CD4-positive, CD25-positive, alpha-beta regulatory T cell (primary cell): ENCODE results near the gene SPSB2. TPM values are rescaled to one million over a fixed set of nuclear protein-coding genes. Genes with fewer than 3 reads are reported as not detected.

Source experiments
- ATAC-seq, 2 donors: fragments of 150-1000 bp; cut with Tn5 transposase; one replicate each; pipeline ENCODE4 v1.10.0; 2021; ENCODE audit warnings: low read depth in 2 of 2, moderate number of reproducible peaks in 2 of 2, moderate library complexity in 1 of 2
- DNase-seq, 3 donors: peaks; one replicate each; pipeline versions ENCODE4 v3.0.0 to v3.0.0-alpha.2; 2012 to 2022; ENCODE audit warnings: mixed read lengths in 1 of 3
- H3K27ac ChIP-seq: one replicate; pipeline ENCODE4 v1.7.0; 2013; ENCODE audit warnings: mild to moderate bottlenecking, low read length; ENCODE audit not compliant: insufficient read depth, poor library complexity, severe bottlenecking
- H3K27me3 ChIP-seq: one replicate; pipeline ENCODE4 v1.7.0; 2013; ENCODE audit warnings: low read length; ENCODE audit not compliant: control insufficient read depth, insufficient read depth
- H3K36me3 ChIP-seq: one replicate; pipeline ENCODE4 v1.7.0; 2013; ENCODE audit warnings: mild to moderate bottlenecking, low read length, moderate library complexity; ENCODE audit not compliant: control insufficient read depth, insufficient read depth
- H3K4me1 ChIP-seq: 2 replicates; pipeline ENCODE4 v1.7.0; 2013; ENCODE audit warnings: mild to moderate bottlenecking, low read length; ENCODE audit not compliant: insufficient read depth, control insufficient read depth, poor library complexity, severe bottlenecking
- H3K4me3 ChIP-seq: one replicate; pipeline ENCODE4 v1.7.0; 2013; ENCODE audit warnings: low read depth, mild to moderate bottlenecking, low read length, moderate library complexity
- H3K9me3 ChIP-seq, 2 experiments: 1 replicate in 1 of 2; 2 replicates in 1 of 2; pipeline ENCODE4 v1.7.0; 2013; ENCODE audit warnings: low read length in 2 of 2, mild to moderate bottlenecking in 1 of 2, moderate library complexity in 1 of 2; ENCODE audit not compliant: control insufficient read depth in 2 of 2
- H3K27ac Mint-ChIP-seq, 3 donors: one replicate each; pipeline ENCODE4 v1.8.0; 2020 to 2022; ENCODE audit warnings: mild to moderate bottlenecking in 3 of 3, mixed read lengths in 3 of 3, moderate library complexity in 2 of 3
- H3K27me3 Mint-ChIP-seq: one replicate; pipeline ENCODE4 v1.8.0; 2022; ENCODE audit warnings: mild to moderate bottlenecking, mixed read lengths
- H3K36me3 Mint-ChIP-seq: one replicate; pipeline ENCODE4 v1.8.0; 2020; ENCODE audit warnings: mixed read lengths
- H3K4me1 Mint-ChIP-seq, 4 donors: one replicate each; pipeline ENCODE4 v1.8.0; 2020 to 2022; ENCODE audit warnings: mixed read lengths in 4 of 4, mild to moderate bottlenecking in 1 of 4
- H3K4me3 Mint-ChIP-seq, 4 donors: one replicate each; pipeline ENCODE4 v1.8.0; 2020 to 2022; ENCODE audit warnings: mild to moderate bottlenecking in 4 of 4, mixed read lengths in 4 of 4, moderate library complexity in 3 of 4
- H3K9me3 Mint-ChIP-seq, 7 donors: one replicate each; pipeline ENCODE4 v1.8.0; 2020 to 2022; ENCODE audit warnings: mixed read lengths in 7 of 7, mild to moderate bottlenecking in 3 of 7, moderate library complexity in 2 of 7
- polyA plus RNA-seq, 4 donors: library from polyadenylated mRNA; unstranded; fragments of 300-500 nt; fragmentation: Illumina TruSeq; gene quantifications; one replicate each; pipeline ENCODE4 v1.2.3, GENCODE V29; 2021
- total RNA-seq: library from RNA; stranded (reverse); gene quantifications from one replicate; pipeline ENCODE4 v1.2.3, GENCODE V29; 2022

SPSB2 gene
- total and polyA plus RNA-seq, 5 donors from 2014 or later = 8.0 to 19.2 (median 12.4) TPM

GRCh38 chr12:6821591-6822425 lies 51.3 kb downstream of the SPSB2 start, which contains the start of gene GPR162:
GPR162 (plus strand) TSS chr12:6821821; CDS start chr12:6823899, 2,078 bp downstream.
- Mint-ChIP-seq H3K9me3 (peaks cover 0 to 3% (median 0%) of the 10 kb centered on the region in 7 donors), H3K36me3 (peaks cover 10% of the 10 kb centered on the region), H3K4me3 (peak within 1 kb of the TSS; percentile 20 to 81 (median 40)), H3K4me1 (peaks cover 4 to 37% (median 15%) of the 10 kb centered on the region in 4 donors), H3K27ac (peak within 1 kb of the TSS in 2 of 3 donors; percentile 5 to 68), H3K27me3 (peaks cover 40% of the 10 kb centered on the region)
- Histone ChIP-seq H3K27ac (no peak within 1 kb of the TSS), H3K27me3 (peaks cover 8% of the 10 kb centered on the region), H3K4me1 (peaks cover 11% of the 10 kb centered on the region), H3K4me3 (no peak within 1 kb of the TSS), H3K9me3 (no peaks in the 10 kb centered on the region), H3K36me3 (peaks cover 26% of the 10 kb centered on the region)
- ATAC-seq (no peak), DNase-seq (no peak)

Other genes starting within 250 kb of the SPSB2 start
- 7.0 TPM for gene LPAR5, start 237.3 kb downstream of the SPSB2 start, total RNA-seq
- gene LPAR5, start 237.3 kb downstream of the SPSB2 start, polyA plus RNA-seq = 10 to 100 TPM in 1 of 4 donors, 1 to 10 TPM in 3; 6.6 to 17.3 (median 8.6) TPM
- gene ACRBP, start 225.9 kb downstream of the SPSB2 start, total RNA-seq = 13.7 TPM
- under 1 TPM in 1 of 4 donors, not detected in 3; 0.41 TPM for gene ACRBP, start 225.9 kb downstream of the SPSB2 start, polyA plus RNA-seq
- 34.6 TPM for gene ING4, start 210.2 kb downstream of the SPSB2 start, total RNA-seq
- gene ING4, start 210.2 kb downstream of the SPSB2 start, polyA plus RNA-seq = 10 to 100 TPM; 70.5 to 90.6 (median 82.4) TPM
- 68.3 TPM for gene ZNF384, start 183.9 kb downstream of the SPSB2 start, total RNA-seq
- 10 to 100 TPM; 13.4 to 25.3 (median 19.6) TPM for gene ZNF384, start 183.9 kb downstream of the SPSB2 start, polyA plus RNA-seq
- gene PIANP, start 172.5 kb downstream of the SPSB2 start, total RNA-seq = not detected
- under 1 TPM in 1 of 4 donors, not detected in 3; 0.13 TPM for gene PIANP, start 172.5 kb downstream of the SPSB2 start, polyA plus RNA-seq
- gene COPS7A, start 149.3 kb downstream of the SPSB2 start, total RNA-seq = 20.7 TPM
- gene COPS7A, start 149.3 kb downstream of the SPSB2 start, polyA plus RNA-seq = 10 to 100 TPM; 37.8 to 48.4 (median 42.6) TPM
- 101 TPM for gene MLF2, start 120.2 kb downstream of the SPSB2 start, total RNA-seq
- 100 to 1,000 TPM; 104 to 124 (median 114) TPM for gene MLF2, start 120.2 kb downstream of the SPSB2 start, polyA plus RNA-seq
- 15.0 TPM for gene PTMS, start 106.9 kb downstream of the SPSB2 start, total RNA-seq
- 1 to 10 TPM; 1.3 to 3.9 (median 2.5) TPM for gene PTMS, start 106.9 kb downstream of the SPSB2 start, polyA plus RNA-seq
- gene LAG3, start 100.8 kb downstream of the SPSB2 start, total RNA-seq = 8.2 TPM
- 10 to 100 TPM in 2 of 4 donors, 1 to 10 TPM in 2; 6.3 to 12.6 (median 11.0) TPM for gene LAG3, start 100.8 kb downstream of the SPSB2 start, polyA plus RNA-seq
- gene CD4, start 83.8 kb downstream of the SPSB2 start, total RNA-seq = 224 TPM
- gene CD4, start 83.8 kb downstream of the SPSB2 start, polyA plus RNA-seq = 100 to 1,000 TPM; 312 to 330 (median 324) TPM
- not detected for gene GPR162, start 51.5 kb downstream of the SPSB2 start, total RNA-seq
- not detected for gene GPR162, start 51.5 kb downstream of the SPSB2 start, polyA plus RNA-seq
- gene P3H3, start 44.9 kb downstream of the SPSB2 start, total RNA-seq = 1.4 TPM
- 1 to 10 TPM in 1 of 4 donors, under 1 TPM in 2, not detected in 1; 0.64 to 1.2 (median 1.00) TPM for gene P3H3, start 44.9 kb downstream of the SPSB2 start, polyA plus RNA-seq
- gene GNB3, start 32.4 kb downstream of the SPSB2 start, total RNA-seq = not detected
- not detected for gene GNB3, start 32.4 kb downstream of the SPSB2 start, polyA plus RNA-seq
- gene CDCA3, start 22.0 kb downstream of the SPSB2 start, total RNA-seq = 1.9 TPM
- gene CDCA3, start 22.0 kb downstream of the SPSB2 start, polyA plus RNA-seq = 1 to 10 TPM; 1.7 to 4.0 (median 2.1) TPM
- gene USP5, start 21.2 kb downstream of the SPSB2 start, total RNA-seq = 63.5 TPM
- gene USP5, start 21.2 kb downstream of the SPSB2 start, polyA plus RNA-seq = 10 to 100 TPM; 44.4 to 57.0 (median 48.4) TPM
- gene TPI1, start 5.8 kb downstream of the SPSB2 start, total RNA-seq = 153 TPM
- gene TPI1, start 5.8 kb downstream of the SPSB2 start, polyA plus RNA-seq = 100 to 1,000 TPM; 493 to 633 (median 527) TPM
- gene LRRC23, start 31.5 kb upstream of the SPSB2 start, total RNA-seq = 6.6 TPM
- gene LRRC23, start 31.5 kb upstream of the SPSB2 start, polyA plus RNA-seq = 1 to 10 TPM; 2.2 to 5.1 (median 4.5) TPM
- gene ENO2, start 41.3 kb upstream of the SPSB2 start, total RNA-seq = 88.2 TPM
- 10 to 100 TPM; 18.1 to 24.8 (median 22.7) TPM for gene ENO2, start 41.3 kb upstream of the SPSB2 start, polyA plus RNA-seq
- gene ATN1, start 54.7 kb upstream of the SPSB2 start, total RNA-seq = 27.5 TPM
- under 1 TPM; 0.17 to 0.82 (median 0.53) TPM for gene ATN1, start 54.7 kb upstream of the SPSB2 start, polyA plus RNA-seq
- gene RNU7-1, start 70.5 kb upstream of the SPSB2 start, total RNA-seq = not detected
- gene RNU7-1, start 70.5 kb upstream of the SPSB2 start, polyA plus RNA-seq = not detected
- 186 TPM for gene C12orf57, start 70.7 kb upstream of the SPSB2 start, total RNA-seq
- 100 to 1,000 TPM; 310 to 410 (median 340) TPM for gene C12orf57, start 70.7 kb upstream of the SPSB2 start, polyA plus RNA-seq
- gene PTPN6, start 78.1 kb upstream of the SPSB2 start, total RNA-seq = 174 TPM
- gene PTPN6, start 78.1 kb upstream of the SPSB2 start, polyA plus RNA-seq = 100 to 1,000 TPM; 261 to 321 (median 291) TPM
- 134 TPM for gene PHB2, start 97.4 kb upstream of the SPSB2 start, total RNA-seq
- gene PHB2, start 97.4 kb upstream of the SPSB2 start, polyA plus RNA-seq = 100 to 1,000 TPM; 118 to 134 (median 125) TPM
- 44.1 TPM for gene EMG1, start 97.6 kb upstream of the SPSB2 start, total RNA-seq
- gene EMG1, start 97.6 kb upstream of the SPSB2 start, polyA plus RNA-seq = 10 to 100 TPM; 71.8 to 89.4 (median 79.4) TPM
- 28.3 TPM for gene LPCAT3, start 145.2 kb upstream of the SPSB2 start, total RNA-seq
- gene LPCAT3, start 145.2 kb upstream of the SPSB2 start, polyA plus RNA-seq = 10 to 100 TPM; 25.0 to 32.8 (median 30.9) TPM
- gene C1S, start 187.4 kb upstream of the SPSB2 start, total RNA-seq = 5.7 TPM
- not detected for gene C1S, start 187.4 kb upstream of the SPSB2 start, polyA plus RNA-seq
- 4.6 TPM for gene C1R, start 219.1 kb upstream of the SPSB2 start, total RNA-seq
- gene C1R, start 219.1 kb upstream of the SPSB2 start, polyA plus RNA-seq = 1 to 10 TPM; 1.4 to 3.2 (median 2.1) TPM
- 21.0 TPM for gene C1RL, start 235.9 kb upstream of the SPSB2 start, total RNA-seq
- gene C1RL, start 235.9 kb upstream of the SPSB2 start, polyA plus RNA-seq = 10 to 100 TPM in 1 of 4 donors, 1 to 10 TPM in 3; 6.0 to 10.8 (median 7.8) TPM